GM23248 (cell line): Measurements from ENCODE around the gene CCDC34. TPM values are rescaled to one million over a fixed set of nuclear protein-coding genes. Genes with fewer than 3 reads are reported as not detected.
"Not testable (repeated sequence)": the region's sequence is repeated elsewhere in the genome, so short reads cannot be mapped to it uniquely, and the experiment has no call there.

ENCODE experiments used
- DNase-seq: peaks from one replicate; pipeline ENCODE4 v3.0.0-alpha.2; 2015
- H2AFZ ChIP-seq: fragments of 200-600 bp; sonication (generic); 2 replicates; pipeline ENCODE4 v1.6.1; 2016; ENCODE audit warnings: antibody characterized with exemption
- H3F3A ChIP-seq: fragments of 200-600 bp; sonication (generic); 2 replicates; pipeline ENCODE4 v1.6.1; 2016; ENCODE audit warnings: mild to moderate bottlenecking, antibody characterized with exemption, mixed run types; ENCODE audit not compliant: insufficient read depth
- H3K27ac ChIP-seq: fragments of 200-600 bp; sonication (generic); 2 replicates; pipeline ENCODE4 v1.5.1; 2016; ENCODE audit warnings: mild to moderate bottlenecking
- H3K27me3 ChIP-seq: fragments of 200-600 bp; sonication (generic); replicated peaks from 2 replicates; pipeline ENCODE4 v1.6.1; 2016; ENCODE audit warnings: mild to moderate bottlenecking; ENCODE audit not compliant: insufficient read depth
- H3K36me3 ChIP-seq: fragments of 200-600 bp; sonication (generic); 2 replicates; pipeline ENCODE4 v1.6.1; 2016; ENCODE audit warnings: low read depth, mild to moderate bottlenecking
- H3K4me1 ChIP-seq: fragments of 200-600 bp; sonication (generic); 2 replicates; pipeline ENCODE4 v1.6.1; 2016; ENCODE audit warnings: mild to moderate bottlenecking; ENCODE audit not compliant: insufficient read depth
- H3K4me2 ChIP-seq: fragments of 200-600 bp; sonication (generic); one replicate; pipeline ENCODE4 v1.6.1; 2016; ENCODE audit warnings: mild to moderate bottlenecking; ENCODE audit not compliant: unreplicated experiment
- H3K4me3 ChIP-seq: fragments of 200-600 bp; sonication (generic); 2 replicates; pipeline ENCODE4 v1.5.1; 2016; ENCODE audit warnings: mild to moderate bottlenecking
- H3K79me2 ChIP-seq: fragments of 200-600 bp; sonication (generic); 2 replicates; pipeline ENCODE4 v1.6.1; 2016; ENCODE audit warnings: mild to moderate bottlenecking; ENCODE audit not compliant: insufficient read depth
- H3K9ac ChIP-seq: fragments of 200-600 bp; sonication (generic); 2 replicates; pipeline ENCODE4 v1.6.1; 2016; ENCODE audit warnings: mild to moderate bottlenecking
- H3K9me2 ChIP-seq: fragments of 200-600 bp; sonication (generic); 2 replicates; pipeline ENCODE4 v1.6.1; 2016; ENCODE audit warnings: mixed run types, mild to moderate bottlenecking, moderate library complexity; ENCODE audit not compliant: insufficient read depth
- H3K9me3 ChIP-seq: fragments of 200-600 bp; sonication (generic); one replicate; pipeline ENCODE4 v1.6.1; 2017; ENCODE audit warnings: low read depth
- H4K20me1 ChIP-seq: fragments of 200-600 bp; sonication (generic); 2 replicates; pipeline ENCODE4 v1.6.0; 2016; ENCODE audit not compliant: insufficient read depth
- EZH2 ChIP-seq: fragments of 200-600 bp; sonication (generic); IDR thresholded peaks from 2 replicates; pipeline ENCODE4 v1.6.1; 2018; ENCODE audit warnings: antibody characterized with exemption, mild to moderate bottlenecking; ENCODE audit not compliant: insufficient read depth, poor library complexity, severe bottlenecking
- EZH2phosphoT487 ChIP-seq: fragments of 200-600 bp; sonication (generic); IDR thresholded peaks from 2 replicates; pipeline ENCODE4 v1.6.1; 2018; ENCODE audit warnings: antibody characterized with exemption, moderate library complexity, mild to moderate bottlenecking, low read depth; ENCODE audit not compliant: insufficient read depth
- WGBS, 2 experiments: methylation state at CpG; one replicate each; pipeline ENCODE4 v1.1.6; 2015 to 2017; ENCODE audit warnings: low lambda C conversion rate in 2 of 2, low coverage in 1 of 2; ENCODE audit errors: missing lambda C conversion rate in 2 of 2; 5-methylcytosine and 5-hydroxymethylcytosine counted together
- in situ Hi-C: fragments of 300-500 bp; cut with MboI; formaldehyde crosslinking; loops from 2 replicates; pipeline ENCODE4 v1.15.0; 2020
- polyA plus RNA-seq: library from polyadenylated mRNA; unstranded; fragments of >200 nt; fragmentation: Nextera tagmentation; extraction: Ambion mirVana; gene quantifications from 2 replicates; pipeline ENCODE4 v1.2.1, GENCODE V29; 2016
- total RNA-seq: library from RNA; depleted of rRNA; stranded (reverse); fragments of >200 nt; shearing (Covaris generic); gene quantifications from 2 replicates; pipeline ENCODE4 v1.2.3, GENCODE V29; 2014

CCDC34 gene
- total and polyA plus RNA-seq, 2 experiments from 2014 or later, result 5.7 to 7.8 TPM

DNA sequence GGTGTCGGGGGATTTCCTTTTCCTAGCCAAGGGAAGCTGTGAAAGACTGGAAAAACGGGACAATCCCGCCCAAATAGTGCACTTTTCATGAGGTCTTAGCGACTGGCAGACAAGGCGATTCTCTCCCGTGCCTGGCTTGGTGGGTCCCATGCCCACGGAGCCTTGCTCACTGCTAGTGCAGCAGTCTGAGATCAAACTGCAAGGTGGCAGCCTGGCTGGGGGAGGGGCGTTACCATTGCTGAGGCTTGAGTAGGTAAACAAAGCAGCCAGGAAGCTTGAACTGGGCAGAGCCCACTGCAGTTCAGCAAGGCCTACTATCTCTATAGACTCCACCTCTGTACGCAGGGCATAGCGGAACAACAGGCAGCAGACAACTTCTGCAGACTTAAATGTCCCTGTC is 41.7 kb downstream of the CCDC34 start:
- H3K79me2 ChIP-seq, H3K4me3 ChIP-seq, DNase-seq, H3K4me2 ChIP-seq, H3K9me2 ChIP-seq, H3K27ac ChIP-seq, H3K9ac ChIP-seq, H3K9me3 ChIP-seq, in situ Hi-C loops, H3K36me3 ChIP-seq, H4K20me1 ChIP-seq, H3K27me3 ChIP-seq, H2AFZ ChIP-seq: not testable (repeated sequence)
- peaks cover 17% of the 10 kb centered on the region for H3F3A ChIP-seq
- 90 to 91% methylated on average over 10 of the region's 10 CpGs for WGBS, 2 experiments
- H3K4me1 ChIP-seq, result peaks cover 30% of the 10 kb centered on the region

DNA sequence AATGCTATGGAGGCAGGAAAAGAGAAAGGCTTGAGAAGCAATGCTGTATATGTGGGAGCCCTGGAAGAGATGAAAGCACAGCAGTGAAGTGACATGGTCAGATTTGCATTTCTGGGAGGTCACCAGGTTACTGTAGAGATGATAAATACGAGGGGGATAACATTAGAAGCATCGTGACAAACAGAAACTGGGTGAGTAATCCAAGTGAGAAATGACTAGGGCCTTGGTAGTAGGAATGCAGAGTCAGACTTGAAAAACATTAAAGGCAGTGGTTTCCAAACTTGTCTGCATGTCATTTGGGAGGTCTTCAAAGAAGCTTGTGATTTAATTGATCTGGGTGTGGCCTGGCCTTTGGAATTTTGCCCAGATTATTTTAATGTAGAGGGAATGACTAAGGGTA is 43.9 kb downstream of the CCDC34 start:
- H3K9me3 ChIP-seq, result no peaks in the 10 kb centered on the region
- H3K4me3 ChIP-seq, result peak overlapping the region; percentile 44
- no peaks in the 10 kb centered on the region for H3K9me2 ChIP-seq
- H3K4me2 ChIP-seq, result peak overlapping the region; percentile 83
- peak; percentile 86 for DNase-seq
- H3K4me1 ChIP-seq, result peaks cover 30% of the 10 kb centered on the region
- H3K27me3 ChIP-seq, result no peaks in the 10 kb centered on the region
- peaks cover 17% of the 10 kb centered on the region for H3F3A ChIP-seq
- H3K27ac ChIP-seq, result peak overlapping the region; percentile 86
- 0 out of 2 replicates have a peak overlapping the region, but pooled peaks have one; percentile 29 for H2AFZ ChIP-seq
- H3K9ac ChIP-seq, result peak overlapping the region; percentile 66
- in situ Hi-C loops, result no loop called here
- no peaks in the 10 kb centered on the region for H3K79me2 ChIP-seq
- H4K20me1 ChIP-seq, result no peaks in the 10 kb centered on the region
- WGBS, 2 experiments, result 2 to 3% methylated on average over 2 of the region's 2 CpGs
- TF ChIP-seq EZH2phosphoT487 (no peak), EZH2 (no peak)
- H3K36me3 ChIP-seq, result no peaks in the 10 kb centered on the region

DNA sequence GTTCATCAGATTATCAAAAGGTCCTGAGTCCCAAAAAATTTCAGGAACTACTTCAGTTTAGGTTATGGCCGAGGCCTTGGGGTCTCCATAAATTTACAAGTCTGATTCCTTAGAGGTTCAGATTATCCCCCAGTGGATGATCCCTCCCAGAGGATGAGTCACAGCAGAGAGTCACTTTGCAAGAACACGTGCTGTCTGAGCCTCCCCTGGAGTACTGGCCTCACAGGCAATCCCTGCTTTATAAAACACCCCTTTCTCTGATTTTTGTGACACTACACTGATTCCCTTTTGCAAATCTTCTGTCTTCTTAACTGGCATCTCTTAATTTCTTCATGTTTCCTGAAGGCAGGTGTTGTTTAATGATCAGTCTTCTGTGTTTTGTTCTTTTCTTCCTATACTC is 45.3 kb downstream of the CCDC34 start:
- WGBS, 2 experiments, result 17 to 21% methylated on average over 2 of the region's 2 CpGs
- Histone ChIP-seq H3K4me3 (no peak overlapping the region), H3K9me2 (no peaks in the 10 kb centered on the region), H4K20me1 (no peaks in the 10 kb centered on the region), H3K4me1 (peaks cover 39% of the 10 kb centered on the region), H3K27ac (peak overlapping the region; percentile 86), H2AFZ (peak overlapping the region; percentile 59), H3K27me3 (no peaks in the 10 kb centered on the region), H3K36me3 (no peaks in the 10 kb centered on the region), H3K9me3 (no peaks in the 10 kb centered on the region), H3K4me2 (peak overlapping the region; percentile 16), H3K79me2 (no peaks in the 10 kb centered on the region), H3K9ac (peak overlapping the region; percentile 66), H3F3A (peaks cover 23% of the 10 kb centered on the region)
- peak; percentile 88 for DNase-seq
- TF ChIP-seq EZH2, result no peak
- TF ChIP-seq EZH2phosphoT487, result no peak
- in situ Hi-C loops, result no loop called here

DNA sequence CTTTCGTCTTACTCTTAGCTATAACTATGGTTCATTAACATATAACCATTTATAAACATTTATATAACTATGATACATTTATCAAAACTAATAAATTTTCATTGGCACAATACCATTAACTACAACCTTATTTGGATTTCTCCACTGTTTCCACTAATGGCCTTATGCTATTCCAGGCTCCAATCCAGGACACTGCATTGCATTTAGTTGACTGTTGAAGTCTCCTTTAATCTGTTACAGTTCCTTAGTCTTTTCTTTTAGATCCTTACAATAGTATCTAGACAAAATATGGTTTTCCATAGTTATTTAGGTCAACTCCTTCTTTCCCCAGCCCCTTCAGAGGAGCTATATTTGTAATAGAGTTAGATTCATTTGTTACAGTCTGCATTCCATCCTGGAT is 47.2 kb downstream of the CCDC34 start:
- Histone ChIP-seq H3K9me2 (no peaks in the 10 kb centered on the region), H3K27ac (no peak overlapping the region), H2AFZ (no peak overlapping the region), H3K36me3 (no peaks in the 10 kb centered on the region), H3K9me3 (no peaks in the 10 kb centered on the region), H3K79me2 (no peaks in the 10 kb centered on the region), H3F3A (peaks cover 28% of the 10 kb centered on the region), H3K4me1 (peaks cover 45% of the 10 kb centered on the region), H3K4me3 (no peak overlapping the region), H4K20me1 (no peaks in the 10 kb centered on the region), H3K4me2 (no peak overlapping the region), H3K27me3 (no peaks in the 10 kb centered on the region), H3K9ac (no peak overlapping the region)
- WGBS, 2 experiments, result 94 to 97% methylated on average over 1 of the region's 1 CpG
- DNase-seq, result no peak
- in situ Hi-C loops, result no loop called here
- TF ChIP-seq EZH2 (no peak), EZH2phosphoT487 (no peak)
